Measurements from ENCODE around the gene C11orf52. TPM values are rescaled to one million over a fixed set of nuclear protein-coding genes. Genes with fewer than 3 reads are reported as not detected.
A peak's percentile ranks its signal among the peaks of the same experiment; 100 is the strongest.

The C11orf52 gene
- total RNA-seq, 1 experiment from 2014 or later: 10.5 TPM

GRCh38 chr11:111941963-111942362 is 23.2 kb downstream of the C11orf52 start:
- BruUV-seq (replicated peaks): no TSS peak

GRCh38 chr11:111942829-111943228 is 24.1 kb downstream of the C11orf52 start:
- POLR2A ChIA-PET (ENCODE audit: unreplicated experiment): interaction anchor here (0.6 kb wide), 1 partner anchor 106 kb away, joined by 3 read pairs; no protein-coding TSS in a partner anchor
- intact Hi-C loops (cut with micrococcal nuclease): no loop called here
- CTCF ChIA-PET: no interaction called here

More at GRCh38 chr11:111941963-111942362, 23.2 kb downstream of the C11orf52 start:
- Histone ChIP-seq H3K9me3 (ENCODE audit: low read length) (no peaks in the 10 kb centered on the region), H3K9ac (ENCODE audit: low read length) (no peak overlapping the region), H2AFZ (ENCODE audit: low read length) (no peak overlapping the region), H3K4me1 (ENCODE audit: insufficient read depth, low read length) (peaks cover 31% of the 10 kb centered on the region), H3K79me2 (ENCODE audit: low read length) (0 out of 2 replicates have a peak, but pooled peaks cover 4% of the 10 kb centered on the region), H4K20me1 (ENCODE audit: low read length) (no peaks in the 10 kb centered on the region), H3K4me2 (ENCODE audit: low read length) (no peak overlapping the region), H3F3A (ENCODE audit: low read length, unreplicated experiment) (no peaks in the 10 kb centered on the region), H3K27me3 (ENCODE audit: low read length) (no peaks in the 10 kb centered on the region), H3K27ac (ENCODE audit: low read length) (no peak overlapping the region), H3K36me3 (ENCODE audit: low read depth, low read length) (no peaks in the 10 kb centered on the region), H3K4me3 (ENCODE audit: low read length) (no peak overlapping the region), H3K9me2 (replicated peaks; ENCODE audit: low read length) (no peaks in the 10 kb centered on the region)
- ATAC-seq (no peak), DNase-seq (peak; percentile 35)
- CTCF ChIA-PET: interaction anchor here (0.6 kb wide), 1 partner anchor 78 kb away, joined by 3 read pairs; no protein-coding TSS in a partner anchor
- TF ChIP-seq EZH2 (IDR thresholded peaks at IDR 0.05; ENCODE audit: low read length, unreplicated experiment): no peak
- no peak for TF ChIP-seq EZH2phosphoT487 (IDR thresholded peaks at IDR 0.05; ENCODE audit: borderline replicate concordance, low read length)
- no peak for TF ChIP-seq CTCF (conservative IDR thresholded peaks at IDR 0.05; ENCODE audit: low read depth, low read length)
- intact Hi-C loops (cut with micrococcal nuclease): no loop called here
- POLR2A ChIA-PET (ENCODE audit: unreplicated experiment): interaction anchor here (0.6 kb wide), 1 partner anchor 106 kb away, joined by 3 read pairs; no protein-coding TSS in a partner anchor

More at GRCh38 chr11:111942829-111943228, 24.1 kb downstream of the C11orf52 start:
- H3F3A ChIP-seq (ENCODE audit: low read length, unreplicated experiment): no peaks in the 10 kb centered on the region
- DNase-seq: no peak
- H3K4me1 ChIP-seq (ENCODE audit: insufficient read depth, low read length): peaks cover 27% of the 10 kb centered on the region
- H3K4me2 ChIP-seq (ENCODE audit: low read length): no peak overlapping the region
- ATAC-seq: no peak
- no peak overlapping the region for H2AFZ ChIP-seq (ENCODE audit: low read length)
- no peaks in the 10 kb centered on the region for H3K79me2 ChIP-seq (ENCODE audit: low read length)
- H3K27me3 ChIP-seq (ENCODE audit: low read length): no peaks in the 10 kb centered on the region
- no TSS peak for BruUV-seq (replicated peaks)
- H4K20me1 ChIP-seq (ENCODE audit: low read length): no peaks in the 10 kb centered on the region
- no peaks in the 10 kb centered on the region for H3K9me2 ChIP-seq (replicated peaks; ENCODE audit: low read length)
- no peaks in the 10 kb centered on the region for H3K36me3 ChIP-seq (ENCODE audit: low read depth, low read length)
- no peaks in the 10 kb centered on the region for H3K9me3 ChIP-seq (ENCODE audit: low read length)
- H3K4me3 ChIP-seq (ENCODE audit: low read length): no peak overlapping the region
- no peak overlapping the region for H3K9ac ChIP-seq (ENCODE audit: low read length)
- no peak overlapping the region for H3K27ac ChIP-seq (ENCODE audit: low read length)
- TF ChIP-seq EZH2phosphoT487 (IDR thresholded peaks at IDR 0.05; ENCODE audit: borderline replicate concordance, low read length) (no peak), CTCF (conservative IDR thresholded peaks at IDR 0.05; ENCODE audit: low read depth, low read length) (no peak), EZH2 (IDR thresholded peaks at IDR 0.05; ENCODE audit: low read length, unreplicated experiment) (no peak)

All from PC-3 (cell line).